K562 (cell line): ENCODE data around the gene SORL1-AS1.

Source experiments
- NR3C1 ChIP-seq: sonication (generic); formaldehyde crosslinking; IDR thresholded peaks from 2 replicates; pipeline ENCODE4 v1.8.1; 2022; ENCODE audit warnings: missing genetic modification reagents
- ZNF274 ChIP-seq: IDR thresholded peaks from 2 replicates; pipeline ENCODE4 v1.6.1; 2011; ENCODE audit warnings: low read depth, mild to moderate bottlenecking, low read length, moderate library complexity, borderline replicate concordance

DNA sequence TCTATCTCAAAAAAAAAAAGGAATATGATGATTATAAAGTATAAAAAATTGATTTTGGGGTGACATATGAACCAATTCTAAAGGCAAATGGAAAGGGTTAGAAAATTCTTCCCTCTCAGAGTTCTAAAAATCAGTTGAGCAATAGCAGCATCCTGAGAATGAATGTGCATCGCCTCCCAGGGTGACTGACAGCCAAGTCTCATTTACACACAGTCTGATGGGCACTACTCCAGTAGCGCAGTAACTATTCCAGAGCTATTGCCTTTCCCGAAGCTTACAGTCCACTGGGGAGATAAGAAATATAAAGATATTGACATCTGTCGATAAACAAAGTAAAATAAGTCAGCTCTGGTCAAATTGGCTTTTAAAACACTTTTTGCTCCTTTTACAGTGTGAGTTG, 32.9 kb downstream of the SORL1-AS1 start:
- TF ChIP-seq NR3C1 (CRISPR knock-in tag) (no peak), ZNF274 (no peak)
